HG03469 (cell line): Measurements from ENCODE around the gene LRP11.

Experiments used
- ATAC-seq: cut with Tn5 transposase; IDR thresholded peaks from one replicate; pipeline ENCODE4 v1.9.1; 2021; ENCODE audit warnings: mild to moderate bottlenecking, moderate library complexity, moderate number of reproducible peaks; ENCODE audit not compliant: unreplicated experiment

Gene LRP11

GRCh38 chr6:149809798-149810197, 54.4 kb downstream of the LRP11 start:
- no peak for ATAC-seq

DNA sequence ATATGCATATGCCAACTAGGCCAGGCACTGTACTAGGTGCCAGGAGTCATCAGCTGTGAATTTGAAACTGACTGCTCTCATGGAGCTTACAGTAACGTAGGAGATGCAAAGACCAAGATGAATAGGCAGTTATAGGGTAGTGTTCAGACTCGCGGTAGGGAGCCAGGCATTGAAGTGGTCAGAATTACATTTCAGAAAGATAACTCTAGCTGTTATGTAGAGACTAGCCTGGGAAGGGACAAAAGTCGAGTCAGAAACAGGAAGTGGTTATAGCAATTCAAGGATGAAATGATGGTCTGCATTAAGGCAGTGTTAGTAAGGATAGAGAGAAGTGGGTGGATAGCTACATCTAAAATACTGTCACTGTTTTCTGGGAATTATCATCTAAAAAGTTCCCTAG, 58.0 kb downstream of the LRP11 start:
- no peak for ATAC-seq

DNA sequence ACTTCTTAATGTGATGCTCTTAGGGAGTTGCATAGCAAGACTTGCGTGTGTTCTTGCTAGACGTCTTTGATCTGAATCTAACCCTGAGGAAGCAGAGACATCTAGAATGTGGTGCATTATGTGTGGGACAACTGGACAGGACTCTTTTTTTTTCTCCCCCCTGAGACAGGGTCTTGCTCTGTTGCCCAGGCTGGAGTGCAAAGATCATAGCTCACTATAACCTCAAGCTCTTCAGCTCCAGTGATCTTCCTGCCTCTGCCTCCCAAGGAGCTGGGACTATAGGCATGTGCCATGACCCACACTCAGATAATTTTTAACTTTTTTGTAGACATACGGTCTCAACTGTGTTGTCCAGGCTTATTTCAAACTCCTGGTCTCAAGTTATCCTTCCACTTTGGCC, 80.6 kb downstream of the LRP11 start:
- no peak for ATAC-seq

GRCh38 chr6:149782337-149782736, 81.8 kb downstream of the LRP11 start:
- no peak for ATAC-seq

DNA sequence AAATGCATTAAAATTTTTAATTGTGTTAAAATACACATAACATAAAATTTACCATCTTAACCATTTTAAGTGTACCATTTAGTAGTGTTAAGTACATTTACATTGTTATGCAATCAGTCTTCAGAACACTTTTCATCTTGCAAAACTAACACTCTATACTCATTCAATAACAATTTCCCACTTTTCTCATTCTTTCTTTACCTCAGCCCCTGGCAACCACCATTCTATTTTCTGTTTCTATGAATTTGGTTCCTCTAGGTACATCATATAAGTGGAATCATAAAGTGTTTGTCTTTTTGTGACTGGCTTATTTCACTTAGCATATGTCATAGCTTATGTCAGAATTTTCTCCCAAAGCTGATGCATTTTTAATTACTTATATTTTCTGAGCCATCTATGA, 82.4 kb downstream of the LRP11 start:
- no peak for ATAC-seq

DNA sequence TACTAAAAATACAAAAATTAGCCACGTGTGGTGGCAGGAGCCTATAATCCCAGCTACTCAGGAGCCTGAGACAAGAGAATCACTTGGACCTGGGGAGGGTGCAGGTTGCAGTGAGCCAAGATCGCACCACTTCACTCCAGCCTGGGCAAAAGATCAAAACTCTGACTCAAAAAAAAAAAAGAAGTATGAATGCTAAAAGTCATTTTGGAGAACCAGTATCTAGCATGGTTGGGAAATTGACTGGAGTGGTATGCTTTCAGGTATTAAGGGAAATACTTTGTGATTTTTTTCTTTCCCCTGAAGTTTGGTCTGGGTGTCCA, 84.6 kb downstream of the LRP11 start:
- ATAC-seq: no peak

DNA sequence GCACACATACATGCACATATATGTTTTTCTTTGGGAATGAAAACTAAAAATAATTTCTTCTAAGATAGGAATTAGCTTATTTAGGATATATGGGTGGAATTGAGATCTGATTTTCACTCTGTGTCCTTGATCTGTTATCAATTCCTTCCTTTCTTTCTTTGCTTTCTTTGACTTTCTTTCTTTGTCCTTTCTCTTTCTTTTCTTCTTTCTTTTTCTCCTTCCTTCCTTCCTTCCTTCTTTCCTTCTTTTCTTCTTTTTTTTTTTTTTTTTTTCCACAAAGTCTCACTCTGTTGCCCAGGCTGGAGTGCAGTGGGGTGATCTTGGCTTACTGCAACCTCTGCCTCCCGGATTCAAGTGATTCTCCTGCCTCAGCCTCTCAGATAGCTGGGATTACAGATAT, 86.5 kb downstream of the LRP11 start:
- no peak for ATAC-seq

- ATAC-seq: no peak
Observed at GRCh38 chr6:149771925-149772324, 92.2 kb downstream of the LRP11 start.

- no peak for ATAC-seq
Observed at GRCh38 chr6:149771185-149771584, 93.0 kb downstream of the LRP11 start.

DNA sequence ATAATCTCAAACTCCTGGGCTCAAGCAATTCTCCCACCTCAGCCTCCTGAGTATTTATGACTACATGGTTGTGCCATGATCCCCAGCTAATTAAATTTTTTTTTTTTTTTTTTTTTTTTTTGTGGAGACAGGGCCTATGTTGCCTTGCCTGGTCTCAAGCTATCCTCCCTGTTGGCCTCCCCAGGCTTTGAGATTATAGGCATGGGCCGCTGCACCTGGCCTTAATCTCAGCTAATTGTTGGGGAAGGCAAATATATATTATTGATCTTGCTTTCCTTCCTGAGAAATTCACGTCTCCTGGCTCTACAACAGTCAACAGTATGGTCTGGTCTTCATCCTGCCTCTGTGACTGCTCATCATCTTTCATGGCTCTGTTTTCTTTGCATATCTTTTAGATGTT, 94.5 kb downstream of the LRP11 start:
- no peak for ATAC-seq
